Epidermal melanocyte (primary cell): ENCODE results near the gene TAOK1.
"Not testable (repeated sequence)": the region's sequence is repeated elsewhere in the genome, so short reads cannot be mapped to it uniquely, and the experiment has no call there.

Experiments used
- DNase-seq: peaks from one replicate; pipeline ENCODE4 v3.0.0; 2011; ENCODE audit warnings: low spot score; ENCODE audit not compliant: insufficient read length

Gene TAOK1

DNA sequence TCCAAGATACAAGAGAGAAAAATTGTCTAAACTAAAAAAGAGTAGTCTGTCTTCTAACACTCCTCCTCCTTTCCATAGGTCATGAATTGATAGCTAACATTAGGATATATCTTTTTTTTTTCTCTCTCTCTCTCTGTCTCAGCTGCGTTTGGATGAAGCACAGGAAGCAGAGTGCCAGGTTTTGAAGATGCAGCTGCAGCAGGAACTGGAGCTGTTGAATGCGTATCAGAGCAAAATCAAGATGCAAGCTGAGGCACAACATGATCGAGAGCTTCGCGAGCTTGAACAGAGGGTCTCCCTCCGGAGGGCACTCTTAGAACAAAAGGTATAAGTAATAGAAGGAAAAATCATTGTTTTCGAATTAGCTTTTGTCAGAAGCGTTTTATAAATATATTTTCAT lies 143.8 kb downstream of the TAOK1 start:
- no peak for DNase-seq

GRCh38 chr17:29544066-29544465 lies 153.9 kb downstream of the TAOK1 start:
- no peak for DNase-seq

DNA sequence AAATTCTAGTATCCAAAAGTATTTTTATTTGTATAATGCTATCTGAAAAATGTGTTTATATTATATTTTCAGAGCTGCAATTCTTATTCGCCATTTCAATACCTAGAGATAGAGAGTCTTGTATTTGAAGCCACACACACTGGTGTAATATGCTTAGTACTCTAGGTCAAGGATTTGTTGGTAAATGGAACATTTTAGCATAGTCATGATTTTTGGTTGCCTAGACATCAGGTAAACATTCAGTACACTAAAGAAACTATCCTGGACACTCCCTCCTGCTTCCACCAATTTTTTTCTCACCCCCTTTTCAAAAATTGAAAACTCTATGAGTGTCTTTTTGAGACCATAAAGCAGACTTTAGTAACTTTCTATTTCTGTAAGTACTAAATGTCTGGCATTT lies 155.9 kb downstream of the TAOK1 start:
- DNase-seq = no peak

- no peak for DNase-seq
These were observed 156.7 kb downstream of the TAOK1 start for GRCh38 chr17:29546830-29547229.

DNA sequence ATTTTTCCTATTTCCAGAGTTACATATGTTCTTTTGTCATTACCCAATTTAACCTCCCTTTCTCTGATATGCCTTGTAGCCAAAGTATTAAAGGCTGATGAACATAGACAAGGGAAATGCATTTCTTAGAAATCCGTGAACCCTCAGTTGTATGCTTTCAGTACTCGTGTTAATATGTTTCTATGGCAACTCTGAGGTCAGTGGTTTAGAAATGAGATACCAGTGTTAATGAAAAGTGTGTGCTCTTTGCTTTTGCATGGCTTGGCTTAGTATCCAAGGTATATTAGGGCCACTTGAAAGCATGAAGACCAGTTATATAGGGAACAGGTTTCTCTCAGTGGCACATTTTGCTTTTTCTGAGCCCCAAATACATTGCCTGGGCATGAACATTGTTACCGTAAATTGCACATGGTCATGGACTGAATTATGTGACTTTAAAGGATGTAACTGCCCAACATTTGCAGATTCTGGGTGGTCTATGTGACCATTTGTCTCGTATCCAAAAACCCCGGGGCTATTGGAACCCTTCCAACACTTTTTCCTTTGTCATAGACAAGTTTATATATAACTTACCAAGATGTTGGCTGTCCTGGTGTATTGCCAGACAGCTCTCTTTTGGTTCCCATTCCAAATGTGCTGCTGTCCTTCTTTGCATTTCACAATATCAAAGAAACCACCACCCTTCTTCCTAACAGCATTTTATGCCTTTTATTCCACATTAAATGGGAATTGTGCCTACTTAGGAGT lies 159.2 kb downstream of the TAOK1 start:
- DNase-seq = no peak

DNA sequence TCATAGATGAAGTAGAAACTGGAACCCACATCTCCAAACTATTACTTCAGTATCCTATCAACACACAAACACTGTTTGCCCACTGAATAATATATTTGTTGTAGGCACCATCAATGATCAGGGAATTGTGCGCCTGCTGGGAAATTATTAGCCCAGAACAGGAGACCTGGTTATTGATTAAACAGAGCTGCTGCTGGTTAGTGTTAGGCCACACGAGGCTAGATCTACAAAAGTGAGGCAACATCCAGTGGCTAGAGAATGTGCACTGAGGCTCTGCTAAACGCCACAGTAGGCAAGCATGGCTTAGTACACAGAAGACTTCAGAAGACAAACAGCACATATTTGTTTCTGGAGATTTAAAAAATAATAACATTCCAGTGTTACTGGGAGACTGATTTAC lies 165.7 kb downstream of the TAOK1 start:
- no peak for DNase-seq

DNA sequence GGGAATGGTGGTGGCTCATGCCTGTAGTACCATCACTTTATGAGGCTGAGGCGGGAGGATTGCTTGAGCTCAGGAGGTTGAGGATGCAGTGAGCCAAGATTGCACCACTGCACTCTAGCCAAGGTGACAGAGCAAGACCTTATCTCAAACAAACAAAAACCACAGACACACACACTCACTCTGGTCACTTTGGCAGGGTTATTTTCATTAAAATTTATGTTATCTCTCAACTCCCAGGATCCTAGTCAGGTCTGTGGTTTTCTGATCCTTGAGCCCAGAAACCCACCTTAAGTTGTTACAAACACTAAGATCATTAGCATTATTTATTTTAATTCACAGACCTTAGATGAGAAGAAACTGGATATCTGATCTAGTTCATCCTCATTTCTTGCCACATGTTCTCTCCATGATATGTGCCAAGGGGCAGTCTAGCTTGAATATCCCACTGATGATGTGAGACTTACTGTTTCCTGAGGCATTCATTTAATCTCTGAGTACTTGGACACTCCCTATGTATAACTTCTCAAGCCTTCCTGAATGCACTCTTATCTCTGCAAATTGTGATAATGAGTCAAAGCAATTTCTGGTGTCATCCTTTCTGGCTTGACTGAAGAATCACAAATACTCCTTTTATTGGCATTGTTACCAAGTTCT lies 167.0 kb downstream of the TAOK1 start:
- no peak for DNase-seq

DNA sequence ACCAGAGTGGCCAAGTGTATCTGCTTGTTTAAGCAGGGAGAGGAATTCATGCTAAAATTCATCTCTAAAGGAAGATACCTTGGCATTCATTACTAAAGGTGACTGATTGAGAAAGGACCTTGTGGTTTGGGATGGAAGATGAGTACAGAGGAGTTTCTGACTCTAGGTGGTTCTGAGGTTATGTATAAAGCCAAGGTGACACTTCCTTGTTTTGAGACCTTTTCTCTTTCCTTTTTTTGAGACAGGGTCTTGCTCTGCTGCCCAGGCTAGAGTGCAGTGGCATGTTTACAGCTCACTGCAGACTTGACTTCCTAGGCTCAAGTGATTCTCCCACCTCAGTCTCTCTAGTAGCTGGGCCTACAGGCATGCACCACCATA lies 167.6 kb downstream of the TAOK1 start:
- DNase-seq = no peak

GRCh38 chr17:29558139-29558538 lies 168.0 kb downstream of the TAOK1 start:
- not testable (repeated sequence) for DNase-seq

- no peak for DNase-seq
These were observed 169.5 kb downstream of the TAOK1 start for GRCh38 chr17:29559640-29560039.

DNA sequence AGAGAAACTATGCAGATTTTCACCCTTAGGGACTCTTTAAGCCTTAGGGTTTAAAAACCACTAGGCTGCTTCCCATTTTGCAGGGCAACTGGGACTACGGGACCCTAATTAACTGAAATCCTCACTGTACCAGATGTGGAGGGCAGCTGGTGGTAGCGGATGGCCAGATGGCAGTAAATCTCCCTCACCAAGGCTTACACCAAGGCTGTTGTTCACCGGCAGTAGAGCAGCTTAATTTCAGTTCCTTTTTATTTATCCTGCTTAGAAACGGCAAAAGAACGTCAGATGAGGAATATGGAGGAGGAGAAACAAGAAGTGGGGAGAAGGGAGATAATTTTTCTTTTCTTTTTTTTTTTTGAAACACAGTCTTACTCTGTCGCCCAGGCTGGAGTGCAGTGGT lies 170.2 kb downstream of the TAOK1 start:
- DNase-seq = no peak

GRCh38 chr17:29561554-29562517 lies 171.7 kb downstream of the TAOK1 start:
- DNase-seq = no peak

DNA sequence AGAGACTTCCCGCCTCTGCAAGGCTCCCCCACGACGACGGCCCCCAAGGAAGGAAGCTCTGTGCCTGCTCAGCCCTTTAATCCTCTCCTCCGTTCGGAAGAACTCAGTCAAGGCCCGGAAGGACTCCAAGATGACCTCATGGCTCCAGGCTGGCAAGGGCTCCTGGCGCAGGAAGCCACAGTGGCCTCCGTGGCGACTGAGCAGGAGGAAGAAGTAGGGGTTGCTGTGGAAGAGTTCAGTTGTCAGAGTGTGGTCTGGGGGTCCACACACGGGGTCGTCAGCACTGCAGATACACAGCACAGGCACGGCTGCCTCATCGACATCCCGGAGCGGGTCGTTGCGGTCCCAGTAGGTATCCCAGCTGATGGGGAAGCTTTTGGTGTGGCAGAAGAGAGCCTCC lies 172.5 kb downstream of the TAOK1 start:
- DNase-seq = no peak

- DNase-seq = no peak
These were observed 173.7 kb downstream of the TAOK1 start for GRCh38 chr17:29563816-29564215.

DNA sequence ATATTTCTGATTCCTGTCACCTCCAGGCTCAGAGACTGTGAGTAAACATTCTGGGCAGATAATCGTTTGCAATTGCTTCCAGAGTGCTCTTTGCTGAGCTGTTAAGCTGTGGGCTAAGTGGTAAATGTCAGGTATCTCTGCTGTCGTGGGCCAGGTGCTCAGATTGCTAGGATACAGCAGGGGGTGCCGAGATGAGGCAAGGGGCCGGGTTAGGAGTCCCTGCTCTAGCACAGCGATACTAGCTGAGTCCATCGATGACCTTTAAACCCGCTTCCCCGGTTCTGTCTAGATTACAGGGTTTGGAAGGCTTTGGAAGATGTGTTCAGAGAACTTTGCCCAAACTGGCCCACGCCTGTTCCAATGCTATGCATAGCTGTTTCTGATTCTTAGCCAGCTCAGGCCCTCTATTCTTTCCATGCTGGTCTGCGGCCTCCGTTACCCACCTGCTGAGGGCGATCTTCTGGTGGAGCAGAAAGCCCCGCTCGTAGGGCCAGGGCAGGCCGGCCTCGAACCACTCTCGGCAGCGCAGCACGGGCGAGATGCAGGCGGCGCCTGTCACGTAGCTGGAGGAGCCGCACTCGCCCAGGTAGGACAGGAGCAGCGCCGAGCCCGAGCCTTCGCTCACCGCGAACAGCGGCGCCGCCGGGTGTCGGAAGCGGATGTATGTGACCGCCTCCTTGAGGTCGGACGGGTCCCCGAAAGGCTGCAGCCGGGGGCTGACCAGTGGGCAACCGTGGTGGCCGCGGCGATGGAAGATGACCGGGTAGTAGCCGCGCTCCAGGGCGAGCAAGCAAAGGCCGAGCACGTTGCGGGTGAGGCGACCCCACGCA lies 175.7 kb downstream of the TAOK1 start:
- no peak for DNase-seq

GRCh38 chr17:29566473-29567303 lies 176.5 kb downstream of the TAOK1 start, which contains the start of gene ABHD15:
Gene ABHD15, minus strand, starts transcription at chr17:29567037. Its CDS starts 71 bp downstream, at chr17:29566966.
- peak; percentile 68 for DNase-seq

- DNase-seq = no peak
These were observed 177.1 kb downstream of the TAOK1 start for GRCh38 chr17:29567304-29567553.

DNA sequence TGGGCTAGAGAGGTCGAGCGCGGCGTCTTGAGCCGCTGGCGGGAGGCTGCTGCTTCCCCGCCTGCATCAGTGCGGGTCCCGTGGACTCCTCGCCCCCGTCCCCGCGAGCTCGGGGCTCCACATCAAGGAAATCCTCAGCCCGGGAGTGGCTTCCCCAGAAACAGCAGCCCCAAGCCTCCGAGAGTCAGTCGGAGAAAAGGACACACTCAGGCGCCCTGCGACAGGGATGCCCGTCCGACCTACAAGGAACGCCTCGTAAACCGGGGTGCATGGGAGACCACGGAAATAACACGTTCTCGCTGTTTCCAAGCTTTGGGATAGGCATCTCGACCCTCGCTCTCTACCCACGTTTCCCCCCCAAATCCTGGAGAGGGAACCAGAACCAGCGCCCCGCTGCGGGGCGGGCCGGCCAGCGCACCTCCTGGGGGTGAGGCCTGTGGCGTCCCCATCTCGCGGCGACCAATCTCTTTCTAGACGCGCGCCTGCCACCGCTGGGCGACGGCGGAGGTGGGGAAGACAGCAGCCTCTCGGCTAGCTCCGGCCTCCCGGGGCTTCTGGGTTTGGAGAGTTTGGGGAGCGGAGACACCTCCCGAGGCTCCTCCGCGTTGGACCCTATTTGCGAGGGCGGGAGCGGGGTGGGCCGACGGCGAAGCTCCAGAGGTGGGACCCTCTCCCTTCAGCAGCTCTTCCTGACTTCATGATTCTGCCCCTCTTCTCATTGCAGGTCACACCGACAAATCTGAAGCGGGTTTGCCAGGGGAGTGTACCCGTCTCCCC lies 177.6 kb downstream of the TAOK1 start:
- peak; percentile 68 for DNase-seq

GRCh38 chr17:29568331-29569244 lies 178.4 kb downstream of the TAOK1 start, which contains the start of gene TP53I13:
Gene TP53I13, plus strand, starts transcription at chr17:29568701. Its CDS starts 58 bp downstream, at chr17:29568759.
- DNase-seq = peak; percentile 87
